ENCODE data around the gene TMEM45B. TPM values are rescaled to one million over a fixed set of nuclear protein-coding genes. Genes with fewer than 3 reads are reported as not detected.
"Not testable (repeated sequence)": the region's sequence is repeated elsewhere in the genome, so short reads cannot be mapped to it uniquely, and the experiment has no call there.

Gene TMEM45B
- total and polyA plus RNA-seq, 7 donors: 0.05 to 0.09 TPM; not detected in 5

DNA sequence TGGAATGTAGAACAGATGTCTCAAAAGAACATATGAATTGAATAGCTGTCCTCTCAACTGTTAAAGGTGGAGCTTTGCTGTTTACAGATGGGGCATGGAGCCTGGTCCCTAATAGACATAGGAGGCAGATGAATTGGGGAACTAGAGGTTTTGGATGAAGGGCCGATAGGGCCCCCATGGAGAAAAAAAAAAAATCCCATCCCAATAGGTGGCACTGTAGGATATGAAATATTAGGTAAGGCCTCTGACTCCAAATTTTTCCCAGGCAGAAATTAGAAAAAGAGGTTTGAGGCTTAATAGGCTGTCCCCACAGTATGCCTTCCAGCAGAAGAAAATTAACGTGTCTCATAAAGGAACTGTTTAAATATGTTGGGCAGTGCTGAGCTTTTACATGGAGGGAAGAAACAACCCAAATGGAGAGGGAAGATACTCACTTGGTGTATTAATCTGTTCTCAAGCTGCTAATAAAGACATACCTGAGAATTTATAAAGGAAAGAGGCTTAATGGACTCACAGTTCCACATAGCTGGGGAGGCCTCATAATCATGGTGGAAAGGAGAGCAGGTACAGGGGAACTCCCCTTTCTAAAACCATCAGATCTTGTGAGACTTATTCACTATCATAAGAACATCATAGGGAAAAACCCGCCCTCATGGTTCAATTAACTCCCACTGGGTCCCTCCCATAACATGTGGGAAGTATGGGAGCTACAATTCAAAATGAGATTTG, 30.1 kb upstream of the TMEM45B start:
- Histone ChIP-seq H3K4me3 (no peak overlapping the region), H3K4me1 (no peaks in the 10 kb centered on the region), H3K27ac (no peak overlapping the region), H3K27me3 (ENCODE audit: insufficient read depth in 3 of 3, low read length in 2 of 3) (no peaks in the 10 kb centered on the region), H3K36me3 (ENCODE audit: insufficient read depth in 1 of 2, low read depth in 1 of 2) (no peaks in the 10 kb centered on the region), H3K9me3 (no peaks in the 10 kb centered on the region)
- intact Hi-C loops (cut with DNase I): no loop called here
- DNase-seq (no peak), ATAC-seq (no peak)
- 64 to 76% (median 68%) methylated on average over 3 of the region's 3 CpGs for WGBS, 3 donors
- TF ChIP-seq, protein P1, sequence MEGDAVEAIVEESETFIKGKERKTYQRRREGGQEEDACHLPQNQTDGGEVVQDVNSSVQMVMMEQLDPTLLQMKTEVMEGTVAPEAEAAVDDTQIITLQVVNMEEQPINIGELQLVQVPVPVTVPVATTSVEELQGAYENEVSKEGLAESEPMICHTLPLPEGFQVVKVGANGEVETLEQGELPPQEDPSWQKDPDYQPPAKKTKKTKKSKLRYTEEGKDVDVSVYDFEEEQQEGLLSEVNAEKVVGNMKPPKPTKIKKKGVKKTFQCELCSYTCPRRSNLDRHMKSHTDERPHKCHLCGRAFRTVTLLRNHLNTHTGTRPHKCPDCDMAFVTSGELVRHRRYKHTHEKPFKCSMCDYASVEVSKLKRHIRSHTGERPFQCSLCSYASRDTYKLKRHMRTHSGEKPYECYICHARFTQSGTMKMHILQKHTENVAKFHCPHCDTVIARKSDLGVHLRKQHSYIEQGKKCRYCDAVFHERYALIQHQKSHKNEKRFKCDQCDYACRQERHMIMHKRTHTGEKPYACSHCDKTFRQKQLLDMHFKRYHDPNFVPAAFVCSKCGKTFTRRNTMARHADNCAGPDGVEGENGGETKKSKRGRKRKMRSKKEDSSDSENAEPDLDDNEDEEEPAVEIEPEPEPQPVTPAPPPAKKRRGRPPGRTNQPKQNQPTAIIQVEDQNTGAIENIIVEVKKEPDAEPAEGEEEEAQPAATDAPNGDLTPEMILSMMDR (IDR thresholded peaks at IDR 0.05): no peak

DNA sequence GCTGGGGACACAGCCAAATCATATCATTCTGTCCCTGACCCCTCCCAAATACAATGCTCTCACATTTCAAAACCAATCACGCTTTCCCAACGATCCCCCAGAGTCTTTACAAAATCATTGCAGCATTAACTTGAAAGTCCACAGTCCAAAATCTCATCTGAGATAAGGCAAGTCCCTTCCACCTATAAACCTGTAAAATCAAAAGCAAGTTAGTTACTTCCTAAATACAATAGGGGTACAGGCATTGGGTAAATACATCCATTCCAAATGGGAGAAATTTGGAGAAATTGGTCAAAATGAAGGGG, 29.6 kb upstream of the TMEM45B start:
- ATAC-seq; H3K36me3 ChIP-seq (ENCODE audit: insufficient read depth in 1 of 2, low read depth in 1 of 2); H3K4me1 ChIP-seq; H3K27ac ChIP-seq; intact Hi-C loops (cut with DNase I); DNase-seq; H3K4me3 ChIP-seq; H3K27me3 ChIP-seq (ENCODE audit: insufficient read depth in 3 of 3, low read length in 2 of 3); H3K9me3 ChIP-seq: not testable (repeated sequence)
- 37 to 55% (median 53%) methylated on average over 2 of the region's 2 CpGs for WGBS, 3 donors

DNA sequence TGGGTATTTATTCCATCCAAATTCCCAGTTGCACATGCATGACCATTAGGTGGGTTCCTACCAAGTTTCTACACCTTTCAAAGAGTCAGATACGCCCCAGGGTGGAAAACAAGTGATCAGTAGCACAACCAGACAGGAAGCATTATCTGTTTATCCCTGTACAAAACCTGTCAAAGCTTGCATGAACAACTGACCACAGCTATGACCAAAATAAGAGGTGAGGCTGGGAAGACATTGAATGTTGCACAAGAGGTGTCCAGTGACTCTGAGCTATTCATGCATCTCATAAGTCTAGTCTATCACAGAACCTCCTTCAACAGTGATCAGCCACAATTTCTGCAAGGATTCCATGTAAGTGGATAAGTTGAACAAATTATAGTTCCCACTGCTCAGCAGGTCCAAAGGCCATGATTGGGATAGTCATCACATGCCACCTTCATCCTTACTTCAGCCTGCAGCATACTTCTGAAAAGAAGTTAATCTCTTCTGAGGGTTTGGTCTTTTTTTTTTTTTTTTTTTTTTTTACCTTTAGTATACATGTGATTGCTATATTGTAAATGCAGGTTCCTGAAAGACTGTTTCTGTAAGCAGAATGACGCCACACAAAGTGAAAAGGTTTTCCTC, 28.0 kb upstream of the TMEM45B start:
- H3K4me3 ChIP-seq: no peak overlapping the region
- no peaks in the 10 kb centered on the region for H3K4me1 ChIP-seq
- ATAC-seq: no peak
- H3K36me3 ChIP-seq (ENCODE audit: insufficient read depth in 1 of 2, low read depth in 1 of 2): no peaks in the 10 kb centered on the region
- DNase-seq: no peak
- TF ChIP-seq, protein P1 (IDR thresholded peaks at IDR 0.05): no peak
- H3K9me3 ChIP-seq: no peaks in the 10 kb centered on the region
- intact Hi-C loops (cut with DNase I): no loop called here
- H3K27ac ChIP-seq: no peak overlapping the region
- WGBS, 3 donors: 81 to 86% (median 82%) methylated on average over 2 of the region's 2 CpGs
- no peaks in the 10 kb centered on the region for H3K27me3 ChIP-seq (ENCODE audit: insufficient read depth in 3 of 3, low read length in 2 of 3)

DNA sequence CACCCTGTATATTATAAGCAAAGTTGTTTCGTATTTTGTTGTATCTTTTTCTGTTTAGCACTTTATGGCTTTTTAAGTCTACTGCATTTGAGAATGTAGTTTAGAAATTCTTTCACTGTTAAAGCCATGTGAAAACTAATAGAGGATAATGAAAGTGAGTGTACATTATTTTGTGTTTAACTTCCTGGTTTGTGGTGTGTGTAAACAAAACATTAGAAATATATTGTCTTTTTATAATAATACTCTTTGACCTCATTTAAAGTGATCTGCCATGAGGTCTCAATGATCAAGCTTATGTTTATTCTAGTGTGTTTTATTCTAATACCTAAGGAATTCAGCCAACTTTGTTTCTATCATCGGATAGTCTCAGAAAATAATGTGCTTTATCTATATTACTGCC, 27.4 kb upstream of the TMEM45B start:
- TF ChIP-seq, protein P1 (IDR thresholded peaks at IDR 0.05): no peak
- no peaks in the 10 kb centered on the region for H3K36me3 ChIP-seq (ENCODE audit: insufficient read depth in 1 of 2, low read depth in 1 of 2)
- ATAC-seq (no peak), DNase-seq (no peak)
- H3K4me3 ChIP-seq: no peak overlapping the region
- H3K27me3 ChIP-seq (ENCODE audit: insufficient read depth in 3 of 3, low read length in 2 of 3): no peaks in the 10 kb centered on the region
- H3K27ac ChIP-seq: no peak overlapping the region
- intact Hi-C loops (cut with DNase I): no loop called here
- no peaks in the 10 kb centered on the region for H3K4me1 ChIP-seq
- 89 to 93% (median 90%) methylated on average over 2 of the region's 2 CpGs for WGBS, 3 donors
- no peaks in the 10 kb centered on the region for H3K9me3 ChIP-seq

DNA sequence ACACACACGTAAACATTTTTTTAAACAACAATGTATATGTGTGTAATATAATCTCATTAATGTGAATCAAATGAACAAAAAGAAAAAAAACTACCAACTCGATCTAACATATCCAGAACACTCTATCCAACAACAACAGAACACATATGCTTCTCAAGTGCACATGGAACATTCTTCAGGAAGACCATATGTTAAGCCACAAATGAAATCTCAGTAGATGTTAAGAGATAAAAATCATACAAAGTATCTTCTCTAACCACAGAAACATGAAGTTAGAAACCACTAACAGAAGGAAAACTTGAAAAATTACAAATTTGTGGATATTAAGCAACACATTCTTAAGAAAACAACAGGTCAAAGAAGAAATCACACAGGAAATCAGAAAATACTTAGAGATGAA, 25.5 kb upstream of the TMEM45B start:
- no peaks in the 10 kb centered on the region for H3K4me1 ChIP-seq
- WGBS, 3 donors: 75 to 77% (median 77%) methylated on average over 2 of the region's 2 CpGs
- no peak overlapping the region for H3K27ac ChIP-seq
- intact Hi-C loops (cut with DNase I): no loop called here
- no peaks in the 10 kb centered on the region for H3K9me3 ChIP-seq
- no peaks in the 10 kb centered on the region for H3K36me3 ChIP-seq (ENCODE audit: insufficient read depth in 1 of 2, low read depth in 1 of 2)
- DNase-seq (no peak), ATAC-seq (no peak)
- no peaks in the 10 kb centered on the region for H3K27me3 ChIP-seq (ENCODE audit: insufficient read depth in 3 of 3, low read length in 2 of 3)
- H3K4me3 ChIP-seq: no peak overlapping the region
- TF ChIP-seq, protein P1 (IDR thresholded peaks at IDR 0.05): no peak

All from psoas muscle (tissue), 8 donors.